ENCODE measurements around the gene HOMER2. TPM values are rescaled to one million over a fixed set of nuclear protein-coding genes. Genes with fewer than 3 reads are reported as not detected.

HOMER2 gene
- total RNA-seq, 1 donor from 2014 or later, result 16.4 TPM

DNA sequence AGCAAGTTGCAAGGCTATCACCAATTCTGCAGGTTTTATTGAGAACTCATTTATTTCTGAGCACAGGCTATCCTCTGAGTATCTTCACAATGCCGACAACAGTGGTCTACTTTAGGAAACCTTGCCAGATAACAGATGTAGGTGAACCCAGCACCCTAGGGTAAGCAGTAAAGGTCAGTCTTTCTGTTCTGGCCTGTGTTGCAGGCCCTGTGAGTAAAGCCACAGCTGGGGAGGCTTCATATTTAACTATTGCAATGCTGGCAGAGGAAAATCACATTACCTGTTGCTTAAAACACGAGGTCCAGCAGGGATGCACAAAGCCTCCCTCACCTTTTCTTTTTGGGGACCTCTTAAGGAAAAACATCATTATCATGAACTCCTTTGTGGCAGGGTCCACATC lies 87.6 kb downstream of the HOMER2 start:
- intact Hi-C loops (cut with DNase I), result no loop called here
- TF ChIP-seq, protein P1, sequence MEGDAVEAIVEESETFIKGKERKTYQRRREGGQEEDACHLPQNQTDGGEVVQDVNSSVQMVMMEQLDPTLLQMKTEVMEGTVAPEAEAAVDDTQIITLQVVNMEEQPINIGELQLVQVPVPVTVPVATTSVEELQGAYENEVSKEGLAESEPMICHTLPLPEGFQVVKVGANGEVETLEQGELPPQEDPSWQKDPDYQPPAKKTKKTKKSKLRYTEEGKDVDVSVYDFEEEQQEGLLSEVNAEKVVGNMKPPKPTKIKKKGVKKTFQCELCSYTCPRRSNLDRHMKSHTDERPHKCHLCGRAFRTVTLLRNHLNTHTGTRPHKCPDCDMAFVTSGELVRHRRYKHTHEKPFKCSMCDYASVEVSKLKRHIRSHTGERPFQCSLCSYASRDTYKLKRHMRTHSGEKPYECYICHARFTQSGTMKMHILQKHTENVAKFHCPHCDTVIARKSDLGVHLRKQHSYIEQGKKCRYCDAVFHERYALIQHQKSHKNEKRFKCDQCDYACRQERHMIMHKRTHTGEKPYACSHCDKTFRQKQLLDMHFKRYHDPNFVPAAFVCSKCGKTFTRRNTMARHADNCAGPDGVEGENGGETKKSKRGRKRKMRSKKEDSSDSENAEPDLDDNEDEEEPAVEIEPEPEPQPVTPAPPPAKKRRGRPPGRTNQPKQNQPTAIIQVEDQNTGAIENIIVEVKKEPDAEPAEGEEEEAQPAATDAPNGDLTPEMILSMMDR (IDR thresholded peaks at IDR 0.05), result no peak
- Histone ChIP-seq H3K9me3 (no peaks in the 10 kb centered on the region), H3K27ac (no peak overlapping the region), H3K4me3 (no peak overlapping the region), H3K27me3 (no peaks in the 10 kb centered on the region), H3K36me3 (no peaks in the 10 kb centered on the region), H3K4me1 (no peaks in the 10 kb centered on the region)
- DNase-seq (no peak), ATAC-seq (no peak)

DNA sequence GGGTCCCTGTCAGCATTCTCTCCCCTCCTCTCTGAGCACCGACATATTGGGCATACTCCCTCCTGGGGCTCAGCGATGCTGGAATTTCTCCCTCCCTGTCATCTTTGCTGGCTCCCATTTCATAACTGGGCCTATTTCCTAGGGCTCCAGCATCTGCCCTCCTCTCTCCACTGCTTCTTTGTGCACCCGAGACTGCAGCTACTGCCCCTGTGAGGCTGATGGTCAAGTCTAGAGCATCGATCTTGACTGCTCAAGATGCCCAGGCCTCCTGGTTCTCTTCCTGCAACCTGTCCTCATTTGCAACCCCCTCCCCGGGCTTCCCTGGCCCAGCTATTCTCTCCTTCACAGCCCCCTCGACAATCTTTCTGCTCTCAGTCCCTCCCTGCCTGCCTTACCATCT lies 89.6 kb downstream of the HOMER2 start:
- no peaks in the 10 kb centered on the region for H3K4me1 ChIP-seq
- TF ChIP-seq, protein P1 (IDR thresholded peaks at IDR 0.05), result no peak
- intact Hi-C loops (cut with DNase I), result no loop called here
- ATAC-seq (no peak), DNase-seq (no peak)
- no peaks in the 10 kb centered on the region for H3K9me3 ChIP-seq
- no peak overlapping the region for H3K4me3 ChIP-seq
- H3K36me3 ChIP-seq, result no peaks in the 10 kb centered on the region
- H3K27ac ChIP-seq, result no peak overlapping the region
- no peaks in the 10 kb centered on the region for H3K27me3 ChIP-seq

DNA sequence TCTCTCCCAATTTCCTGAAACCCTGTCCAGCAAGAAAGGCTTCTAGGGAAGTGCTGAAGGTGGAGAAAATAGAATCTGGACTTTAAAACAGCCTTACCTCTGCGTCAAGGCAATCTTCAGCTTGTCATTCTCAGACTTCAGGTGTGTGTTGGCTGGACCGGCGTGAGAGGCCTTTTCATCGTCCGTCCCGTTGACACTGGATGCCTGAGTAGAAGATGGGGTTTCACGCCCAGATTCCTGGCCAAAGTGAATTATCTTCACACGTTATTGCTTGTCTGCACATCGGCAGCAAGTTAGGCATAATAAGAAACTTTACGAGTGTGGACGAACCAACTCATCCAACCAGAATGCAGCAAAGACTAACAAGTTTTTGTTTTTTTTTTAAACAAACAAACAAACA lies 93.6 kb downstream of the HOMER2 start:
- TF ChIP-seq, protein P1 (IDR thresholded peaks at IDR 0.05), result no peak
- peaks cover 6% of the 10 kb centered on the region for H3K4me1 ChIP-seq
- no peak for ATAC-seq
- no peaks in the 10 kb centered on the region for H3K27me3 ChIP-seq
- no peak overlapping the region for H3K4me3 ChIP-seq
- H3K9me3 ChIP-seq, result no peaks in the 10 kb centered on the region
- intact Hi-C loops (cut with DNase I), result no loop called here
- DNase-seq, result no peak
- no peaks in the 10 kb centered on the region for H3K36me3 ChIP-seq
- no peak overlapping the region for H3K27ac ChIP-seq

DNA sequence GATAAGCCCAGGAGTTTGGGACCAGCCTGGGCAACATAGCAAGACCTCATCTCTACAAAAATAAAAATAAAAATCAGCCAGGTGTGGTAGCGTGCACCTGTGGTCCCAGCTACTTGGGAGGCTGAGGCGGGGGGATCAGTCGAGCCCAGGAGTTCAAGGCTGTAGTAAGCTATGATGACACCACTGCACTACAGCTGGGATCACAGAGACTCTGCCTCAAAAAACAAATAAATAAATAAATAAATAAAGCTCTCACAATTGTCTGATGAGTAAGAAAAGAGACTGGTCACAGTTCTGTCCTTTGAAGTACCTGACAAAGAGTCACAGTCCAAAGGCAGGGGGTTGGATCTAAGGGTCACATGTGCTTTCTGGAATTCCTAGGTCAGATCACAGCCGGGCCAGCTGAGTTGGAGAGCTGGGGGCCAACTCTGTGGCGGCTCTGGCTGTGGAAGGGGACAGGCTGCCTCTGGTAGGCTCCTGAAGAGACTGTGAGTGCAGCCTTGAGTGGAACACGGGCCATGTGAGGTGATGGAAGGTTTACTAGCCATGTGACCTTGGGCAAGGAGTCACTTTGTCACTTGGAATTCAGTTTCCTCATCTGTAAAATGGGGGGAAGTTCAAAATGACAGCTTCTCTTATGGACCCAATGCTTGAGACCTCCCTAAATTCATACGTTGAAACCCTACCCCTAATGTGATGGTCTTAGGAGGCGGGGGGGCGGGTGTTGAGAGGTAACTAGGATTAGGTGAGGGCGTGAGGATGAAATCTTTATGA lies 95.9 kb downstream of the HOMER2 start:
- no peaks in the 10 kb centered on the region for H3K9me3 ChIP-seq
- TF ChIP-seq, protein P1 (IDR thresholded peaks at IDR 0.05), result no peak
- no peak overlapping the region for H3K4me3 ChIP-seq
- H3K36me3 ChIP-seq, result no peaks in the 10 kb centered on the region
- no peaks in the 10 kb centered on the region for H3K27me3 ChIP-seq
- intact Hi-C loops (cut with DNase I), result no loop called here
- H3K4me1 ChIP-seq, result peaks cover 6% of the 10 kb centered on the region
- DNase-seq (no peak), ATAC-seq (no peak)
- H3K27ac ChIP-seq, result no peak overlapping the region

DNA sequence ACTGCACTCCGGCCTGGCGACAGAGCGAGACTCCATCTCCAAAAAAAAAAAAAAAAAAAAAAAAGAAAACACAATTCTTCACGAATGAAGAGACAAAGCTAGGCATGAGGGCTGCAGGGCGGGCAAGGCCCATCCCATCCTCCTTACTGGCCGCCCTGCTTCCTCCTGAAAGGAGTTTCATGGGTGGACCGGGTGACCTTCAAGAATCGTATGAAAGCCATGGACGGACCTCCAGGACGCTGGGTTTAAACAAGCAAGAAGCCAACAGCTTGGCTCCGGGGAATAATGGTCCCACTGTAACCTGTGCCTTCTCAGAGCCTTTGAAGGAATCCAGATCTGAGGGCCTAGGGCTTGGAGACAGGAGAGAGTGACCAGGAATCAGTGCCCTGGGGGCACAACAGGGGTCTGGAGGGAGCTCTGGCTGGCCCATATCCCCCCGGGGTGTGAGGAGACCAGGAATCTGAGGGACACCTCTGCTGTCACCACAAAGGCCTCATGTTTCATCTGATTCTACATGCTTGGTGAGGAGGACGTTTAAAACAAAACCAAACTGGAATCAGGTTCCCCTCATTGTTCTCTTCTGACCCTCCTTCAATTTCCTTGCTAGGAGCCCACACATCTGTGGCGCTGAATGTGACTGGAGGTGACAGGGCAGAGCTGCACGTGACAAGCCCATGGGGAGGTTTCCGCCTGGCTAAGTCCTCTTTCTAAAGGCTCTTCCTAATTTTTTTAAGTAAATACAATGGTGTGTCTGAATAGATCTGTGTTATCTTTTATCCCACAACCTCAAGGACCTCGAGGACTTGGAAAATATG lies 97.0 kb downstream of the HOMER2 start:
- DNase-seq, result no peak

More for the DNA sequence above, 97.0 kb downstream of the HOMER2 start:
- Histone ChIP-seq H3K9me3 (no peaks in the 10 kb centered on the region), H3K36me3 (no peaks in the 10 kb centered on the region), H3K27me3 (no peaks in the 10 kb centered on the region), H3K27ac (no peak overlapping the region), H3K4me3 (no peak overlapping the region), H3K4me1 (peaks cover 6% of the 10 kb centered on the region)
- ATAC-seq, result peak; percentile 40
- intact Hi-C loops (cut with DNase I), result no loop called here
- TF ChIP-seq, protein P1 (IDR thresholded peaks at IDR 0.05), result no peak

All from upper lobe of right lung (tissue), 1 donor.